Measurements from ENCODE around the gene DAGLA. TPM values are rescaled to one million over a fixed set of nuclear protein-coding genes. Genes with fewer than 3 reads are reported as not detected.

DAGLA gene
- total RNA-seq, 4 donors from 2014 or later: 1.5 to 4.9 (median 3.8) TPM

DNA sequence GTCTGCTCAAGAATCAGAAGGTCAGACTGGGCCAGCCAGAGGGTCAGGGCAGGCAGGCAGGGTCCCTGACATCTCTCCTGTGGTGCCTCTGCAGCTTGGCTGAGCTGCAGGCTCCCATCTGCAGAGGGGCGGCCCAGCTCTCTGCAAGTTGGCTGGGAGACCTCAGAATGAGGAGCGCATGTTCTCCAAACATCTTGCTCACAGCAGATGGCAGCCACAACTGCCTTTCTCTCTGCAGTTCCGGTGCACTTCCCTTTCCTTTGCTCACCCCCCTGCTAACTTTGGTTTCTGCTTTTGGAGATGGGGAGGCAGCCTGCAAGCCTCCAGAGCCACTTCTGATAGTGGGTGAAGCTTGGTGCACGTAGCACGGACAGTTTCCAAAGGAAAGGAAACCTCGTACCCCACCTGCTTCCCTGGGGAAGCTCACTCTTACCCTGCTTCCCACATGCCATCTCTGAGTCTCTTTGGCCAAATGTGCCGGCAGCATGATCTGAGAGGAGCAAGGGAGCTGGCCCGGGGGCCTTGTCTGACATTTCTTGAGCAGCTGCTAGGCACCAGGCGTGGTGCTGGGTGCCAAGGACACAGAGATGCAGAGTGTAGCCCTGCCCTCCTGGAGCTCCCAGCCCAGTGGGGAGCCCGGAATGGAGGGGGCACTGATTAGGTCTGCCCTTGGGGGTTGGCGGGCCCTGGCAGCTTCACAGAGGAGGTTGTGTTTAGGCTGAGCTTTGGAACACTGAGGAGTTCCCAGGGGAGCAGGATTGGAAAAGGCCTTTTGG, 18.2 kb downstream of the DAGLA start:
- H3K27ac ChIP-seq (replicated peaks in 1 of 4): peak overlapping the region; percentile 87 to 96 (median 89)
- H3K27me3 ChIP-seq: no peaks in the 10 kb centered on the region
- no peaks in the 10 kb centered on the region for H3K9me3 ChIP-seq
- 49% methylated on average over 8 of the region's 11 CpGs for WGBS
- no peak for TF ChIP-seq CTCF (IDR thresholded peaks at IDR 0.05)
- H3K36me3 ChIP-seq: no peaks in the 10 kb centered on the region
- intact Hi-C loops (cut with DNase I): no loop called here
- H3K4me3 ChIP-seq: no peak overlapping the region
- peaks cover 82 to 86% (median 83%) of the 10 kb centered on the region in 4 donors for H3K4me1 ChIP-seq
- DNase-seq (ENCODE audit: extremely low spot score): no peak

DNA sequence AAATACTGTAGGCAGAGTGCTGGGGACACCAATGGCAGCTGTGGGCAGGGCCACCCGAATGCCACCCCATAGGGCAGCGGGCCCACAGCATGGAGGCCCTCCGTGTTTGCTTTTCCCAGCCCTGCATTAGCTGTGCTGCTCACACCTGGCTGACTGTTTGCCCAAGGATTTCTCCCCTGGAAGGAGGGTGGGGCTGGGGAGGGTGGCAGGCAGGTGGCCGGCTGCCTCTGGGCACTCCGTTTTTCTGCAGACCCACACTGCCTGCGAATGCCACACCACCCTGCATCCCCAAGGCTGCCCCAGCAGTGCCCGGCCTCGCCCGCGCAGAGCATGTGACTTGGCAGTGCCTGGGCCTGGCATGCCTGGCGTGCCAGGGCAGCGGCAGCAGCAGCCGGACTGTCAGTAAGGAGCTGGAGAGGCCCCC, 19.6 kb downstream of the DAGLA start:
- 87% methylated on average over 8 of the region's 13 CpGs for WGBS
- no peak for DNase-seq (ENCODE audit: extremely low spot score)
- H3K9me3 ChIP-seq: no peaks in the 10 kb centered on the region
- no peak for TF ChIP-seq POLR2A (IDR thresholded peaks at IDR 0.05; ENCODE audit: low read depth)
- peak; percentile 29 to 31 for TF ChIP-seq POLR2AphosphoS5 (IDR thresholded peaks at IDR 0.05)
- H3K36me3 ChIP-seq: no peaks in the 10 kb centered on the region
- intact Hi-C loops (cut with DNase I): no loop called here
- H3K27me3 ChIP-seq: no peaks in the 10 kb centered on the region
- no peak overlapping the region for H3K4me3 ChIP-seq
- H3K27ac ChIP-seq (replicated peaks in 1 of 4): peak overlapping the region; percentile 87 to 96 (median 89)
- H3K4me1 ChIP-seq: peaks cover 68 to 72% (median 69%) of the 10 kb centered on the region in 4 donors

GRCh38 chr11:61700212-61700611, 20.0 kb downstream of the DAGLA start:
- peaks cover 63 to 67% (median 64%) of the 10 kb centered on the region in 4 donors for H3K4me1 ChIP-seq
- no peak for DNase-seq (ENCODE audit: extremely low spot score)
- peak overlapping the region; percentile 87 to 96 (median 89) for H3K27ac ChIP-seq (replicated peaks in 1 of 4)
- no peak for TF ChIP-seq POLR2A (IDR thresholded peaks at IDR 0.05; ENCODE audit: low read depth)
- TF ChIP-seq POLR2AphosphoS5 (IDR thresholded peaks at IDR 0.05): peak in 1 of 2 donors; percentile 0
- H3K4me3 ChIP-seq: no peak overlapping the region
- no peaks in the 10 kb centered on the region for H3K27me3 ChIP-seq
- WGBS: 60% methylated on average over 4 of the region's 5 CpGs
- no peaks in the 10 kb centered on the region for H3K36me3 ChIP-seq
- H3K9me3 ChIP-seq: no peaks in the 10 kb centered on the region
- intact Hi-C loops (cut with DNase I): no loop called here

- H3K27me3 ChIP-seq: no peaks in the 10 kb centered on the region
- peaks cover 58 to 62% (median 59%) of the 10 kb centered on the region in 4 donors for H3K4me1 ChIP-seq
- DNase-seq (ENCODE audit: extremely low spot score): no peak
- no peak overlapping the region for H3K4me3 ChIP-seq
- TF ChIP-seq POLR2A (IDR thresholded peaks at IDR 0.05; ENCODE audit: low read depth) (no peak), CTCF (IDR thresholded peaks at IDR 0.05) (no peak), EP300 (IDR thresholded peaks at IDR 0.05) (no peak), POLR2AphosphoS5 (IDR thresholded peaks at IDR 0.05) (no peak)
- intact Hi-C loops (cut with DNase I): no loop called here
- peak overlapping the region; percentile 87 to 96 (median 89) for H3K27ac ChIP-seq (replicated peaks in 1 of 4)
- WGBS: 88% methylated on average over 8 of the region's 8 CpGs
- no peaks in the 10 kb centered on the region for H3K9me3 ChIP-seq
- no peaks in the 10 kb centered on the region for H3K36me3 ChIP-seq
These were observed 20.5 kb downstream of the DAGLA start for GRCh38 chr11:61700720-61701119.

- intact Hi-C loops (cut with DNase I): no loop called here
- Histone ChIP-seq H3K36me3 (no peaks in the 10 kb centered on the region), H3K27ac (replicated peaks in 1 of 4) (peak overlapping the region; percentile 87 to 96 (median 89)), H3K4me3 (no peak overlapping the region), H3K27me3 (no peaks in the 10 kb centered on the region), H3K9me3 (no peaks in the 10 kb centered on the region), H3K4me1 (peaks cover 52 to 56% (median 54%) of the 10 kb centered on the region in 4 donors)
- no peak for TF ChIP-seq EP300 (IDR thresholded peaks at IDR 0.05)
- no peak for TF ChIP-seq POLR2A (IDR thresholded peaks at IDR 0.05; ENCODE audit: low read depth)
- peak in 2 of 3 experiments; percentile 34 to 40 for TF ChIP-seq CTCF (IDR thresholded peaks at IDR 0.05)
- no peak for TF ChIP-seq POLR2AphosphoS5 (IDR thresholded peaks at IDR 0.05)
- WGBS: 67% methylated on average over 16 of the region's 18 CpGs
- no peak for DNase-seq (ENCODE audit: extremely low spot score)
These were observed 21.2 kb downstream of the DAGLA start for GRCh38 chr11:61701242-61701886.
